ENCODE data around the gene CALML3. TPM values are rescaled to one million over a fixed set of nuclear protein-coding genes. Genes with fewer than 3 reads are reported as not detected.

CALML3 gene
- total RNA-seq, 2 donors from 2014 or later, result not detected

- ATAC-seq (replicated peaks in 1 of 2) (no peak), DNase-seq (no peak)
- H3K36me3 Mint-ChIP-seq (ENCODE audit: insufficient read depth in 2 of 2), result no peaks in the 10 kb centered on the region
- H3K9me3 Mint-ChIP-seq, result no peaks in the 10 kb centered on the region
- no peak overlapping the region for H3K27ac Mint-ChIP-seq
- peaks cover 29% of the 10 kb centered on the region for H3K4me1 Mint-ChIP-seq (ENCODE audit: low read depth)
- no peak overlapping the region for H3K4me3 Mint-ChIP-seq
- peaks cover 11% of the 10 kb centered on the region for H3K27me3 Mint-ChIP-seq (ENCODE audit: low read depth)
These were observed 23.3 kb downstream of the CALML3 start for GRCh38 chr10:5547931-5548660.

- ATAC-seq (replicated peaks in 1 of 2), result no peak
- H3K27me3 Mint-ChIP-seq (ENCODE audit: low read depth), result peaks cover 19% of the 10 kb centered on the region
- no peak overlapping the region for H3K4me3 Mint-ChIP-seq
- peaks cover 34% of the 10 kb centered on the region for H3K4me1 Mint-ChIP-seq (ENCODE audit: low read depth)
- no peaks in the 10 kb centered on the region for H3K36me3 Mint-ChIP-seq (ENCODE audit: insufficient read depth in 2 of 2)
- no peaks in the 10 kb centered on the region for H3K9me3 Mint-ChIP-seq
- no peak overlapping the region for H3K27ac Mint-ChIP-seq
- DNase-seq, result no peak
These were observed 24.9 kb downstream of the CALML3 start for GRCh38 chr10:5549462-5550249.

GRCh38 chr10:5550250-5550545 lies 25.4 kb downstream of the CALML3 start:
- Mint-ChIP-seq H3K4me1 (ENCODE audit: low read depth) (peaks cover 34% of the 10 kb centered on the region), H3K4me3 (no peak overlapping the region), H3K9me3 (no peaks in the 10 kb centered on the region), H3K27me3 (ENCODE audit: low read depth) (peaks cover 23% of the 10 kb centered on the region), H3K36me3 (ENCODE audit: insufficient read depth in 2 of 2) (no peaks in the 10 kb centered on the region), H3K27ac (no peak overlapping the region)
- no peak for DNase-seq
- ATAC-seq (replicated peaks in 1 of 2), result no peak

GRCh38 chr10:5550621-5551530 lies 26.1 kb downstream of the CALML3 start:
- Mint-ChIP-seq H3K27ac (no peak overlapping the region), H3K4me1 (ENCODE audit: low read depth) (peaks cover 34% of the 10 kb centered on the region), H3K36me3 (ENCODE audit: insufficient read depth in 2 of 2) (no peaks in the 10 kb centered on the region), H3K27me3 (ENCODE audit: low read depth) (peaks cover 23% of the 10 kb centered on the region), H3K9me3 (no peaks in the 10 kb centered on the region), H3K4me3 (peak overlapping the region in 1 of 2 donors; percentile 76)
- DNase-seq (peak in 1 of 2 donors; percentile 22), ATAC-seq (replicated peaks in 1 of 2) (no peak)

GRCh38 chr10:5551531-5552375 lies 27.0 kb downstream of the CALML3 start:
- peak; percentile 80 to 90 for DNase-seq
- Mint-ChIP-seq H3K27me3 (ENCODE audit: low read depth) (peaks cover 23% of the 10 kb centered on the region), H3K9me3 (no peaks in the 10 kb centered on the region), H3K27ac (no peak overlapping the region), H3K4me1 (ENCODE audit: low read depth) (peaks cover 34% of the 10 kb centered on the region), H3K36me3 (ENCODE audit: insufficient read depth in 2 of 2) (no peaks in the 10 kb centered on the region), H3K4me3 (peak overlapping the region; percentile 29 to 76)
- ATAC-seq (replicated peaks in 1 of 2), result peak; percentile 54 to 61

- H3K27me3 Mint-ChIP-seq (ENCODE audit: low read depth), result peaks cover 23% of the 10 kb centered on the region
- no peak overlapping the region for H3K27ac Mint-ChIP-seq
- no peaks in the 10 kb centered on the region for H3K36me3 Mint-ChIP-seq (ENCODE audit: insufficient read depth in 2 of 2)
- no peak for DNase-seq
- no peaks in the 10 kb centered on the region for H3K9me3 Mint-ChIP-seq
- H3K4me1 Mint-ChIP-seq (ENCODE audit: low read depth), result peaks cover 34% of the 10 kb centered on the region
- no peak for ATAC-seq (replicated peaks in 1 of 2)
- peak overlapping the region; percentile 1 to 76 for H3K4me3 Mint-ChIP-seq
These were observed 27.9 kb downstream of the CALML3 start for GRCh38 chr10:5552376-5553321.

GRCh38 chr10:5553400-5554170 lies 28.8 kb downstream of the CALML3 start:
- no peak overlapping the region for H3K27ac Mint-ChIP-seq
- H3K4me1 Mint-ChIP-seq (ENCODE audit: low read depth), result peaks cover 34% of the 10 kb centered on the region
- no peak for ATAC-seq (replicated peaks in 1 of 2)
- no peak overlapping the region for H3K4me3 Mint-ChIP-seq
- DNase-seq, result no peak
- no peaks in the 10 kb centered on the region for H3K9me3 Mint-ChIP-seq
- peaks cover 23% of the 10 kb centered on the region for H3K27me3 Mint-ChIP-seq (ENCODE audit: low read depth)
- H3K36me3 Mint-ChIP-seq (ENCODE audit: insufficient read depth in 2 of 2), result no peaks in the 10 kb centered on the region

- Mint-ChIP-seq H3K4me3 (no peak overlapping the region), H3K27me3 (ENCODE audit: low read depth) (peaks cover 23% of the 10 kb centered on the region), H3K27ac (no peak overlapping the region), H3K4me1 (ENCODE audit: low read depth) (peaks cover 41% of the 10 kb centered on the region), H3K9me3 (no peaks in the 10 kb centered on the region), H3K36me3 (ENCODE audit: insufficient read depth in 2 of 2) (no peaks in the 10 kb centered on the region)
- DNase-seq, result no peak
- ATAC-seq (replicated peaks in 1 of 2), result no peak
These were observed 30.3 kb downstream of the CALML3 start for GRCh38 chr10:5555021-5555510.

- H3K27me3 Mint-ChIP-seq (ENCODE audit: low read depth), result peaks cover 18% of the 10 kb centered on the region
- peaks cover 42% of the 10 kb centered on the region for H3K4me1 Mint-ChIP-seq (ENCODE audit: low read depth)
- H3K27ac Mint-ChIP-seq, result no peak overlapping the region
- no peaks in the 10 kb centered on the region for H3K9me3 Mint-ChIP-seq
- DNase-seq (no peak), ATAC-seq (replicated peaks in 1 of 2) (no peak)
- no peaks in the 10 kb centered on the region for H3K36me3 Mint-ChIP-seq (ENCODE audit: insufficient read depth in 2 of 2)
- H3K4me3 Mint-ChIP-seq, result no peak overlapping the region
These were observed 31.1 kb downstream of the CALML3 start for GRCh38 chr10:5555881-5556280.

- ATAC-seq (replicated peaks in 1 of 2), result no peak
These were observed 31.8 kb downstream of the CALML3 start for GRCh38 chr10:5556576-5556975.

More at GRCh38 chr10:5556576-5556975, 31.8 kb downstream of the CALML3 start:
- peaks cover 18% of the 10 kb centered on the region for H3K27me3 Mint-ChIP-seq (ENCODE audit: low read depth)
- DNase-seq, result no peak
- peaks cover 35% of the 10 kb centered on the region for H3K4me1 Mint-ChIP-seq (ENCODE audit: low read depth)
- H3K27ac Mint-ChIP-seq, result no peak overlapping the region
- no peak overlapping the region for H3K4me3 Mint-ChIP-seq
- H3K9me3 Mint-ChIP-seq, result no peaks in the 10 kb centered on the region
- H3K36me3 Mint-ChIP-seq (ENCODE audit: insufficient read depth in 2 of 2), result no peaks in the 10 kb centered on the region

All from activated T-cell treated with anti-CD3 and anti-CD28 coated beads, Interleukin-2, amount 50 U/mL, for 72 hours (primary cell).